Measurements from ENCODE around the gene DNAI7. TPM values are rescaled to one million over a fixed set of nuclear protein-coding genes. Genes with fewer than 3 reads are reported as not detected.

DNAI7 gene
- polyA plus RNA-seq, 1 of the 3 experiments (the other 2 are of a cell fraction) = 0.30 TPM

- H3K79me2 ChIP-seq (ENCODE audit: insufficient read depth) = no peaks in the 10 kb centered on the region
- ChIA-PET CTCF (interaction anchor here (0.9 kb wide), 1 partner anchor 29 kb away, joined by 4 read pairs; no protein-coding TSS in a partner anchor), POLR2A (no interaction called here)
- no peak overlapping the region for H3K4me2 ChIP-seq
- no peaks in the 10 kb centered on the region for H4K20me1 ChIP-seq (ENCODE audit: insufficient read depth)
- WGBS (ENCODE audit: low lambda C conversion rate) = 51% methylated on average over 2 of the region's 2 CpGs
- H3K4me1 ChIP-seq (ENCODE audit: control insufficient read depth in 1 of 2, insufficient read depth in 2 of 2, low read depth in 1 of 2, low read length in 1 of 2) = peaks cover 0 to 12% of the 10 kb centered on the region in 2 experiments; a peak in 2 of 4 replicates
- no peaks in the 10 kb centered on the region for H3K9me2 ChIP-seq
- peaks cover 23% of the 10 kb centered on the region for H3F3A ChIP-seq (replicated peaks; ENCODE audit: insufficient read depth)
- TF ChIP-seq SMC3 (IDR thresholded peaks at IDR 0.05; ENCODE audit: low read depth, low read length) (no peak), FOXM1 (IDR thresholded peaks at IDR 0.05; ENCODE audit: low read depth) (no peak), CHD2 (IDR thresholded peaks at IDR 0.05; ENCODE audit: low read length, partially characterized antibody) (no peak), TAF1 (IDR thresholded peaks at IDR 0.05; ENCODE audit: borderline replicate concordance, low read depth, low read length) (no peak), RCOR1 (IDR thresholded peaks at IDR 0.05; ENCODE audit: low read length) (no peak), YY1 (IDR thresholded peaks at IDR 0.05; ENCODE audit: low read depth) (no peak)
- TF ChIP-seq, protein P1, sequence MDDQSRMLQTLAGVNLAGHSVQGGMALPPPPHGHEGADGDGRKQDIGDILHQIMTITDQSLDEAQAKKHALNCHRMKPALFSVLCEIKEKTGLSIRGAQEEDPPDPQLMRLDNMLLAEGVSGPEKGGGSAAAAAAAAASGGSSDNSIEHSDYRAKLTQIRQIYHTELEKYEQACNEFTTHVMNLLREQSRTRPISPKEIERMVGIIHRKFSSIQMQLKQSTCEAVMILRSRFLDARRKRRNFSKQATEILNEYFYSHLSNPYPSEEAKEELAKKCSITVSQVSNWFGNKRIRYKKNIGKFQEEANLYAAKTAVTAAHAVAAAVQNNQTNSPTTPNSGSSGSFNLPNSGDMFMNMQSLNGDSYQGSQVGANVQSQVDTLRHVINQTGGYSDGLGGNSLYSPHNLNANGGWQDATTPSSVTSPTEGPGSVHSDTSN (IDR thresholded peaks at IDR 0.05) = no peak
- peaks cover under 1% of the 10 kb centered on the region; the same call in 1 of the 2 replicates for H3K9me3 ChIP-seq
- H3K27me3 ChIP-seq (ENCODE audit: insufficient read depth) = no peaks in the 10 kb centered on the region
- H3K4me3 ChIP-seq (ENCODE audit: low read depth in 2 of 2, low read length in 1 of 2) = no peak overlapping the region
- no peaks in the 10 kb centered on the region for H3K36me3 ChIP-seq (replicated peaks in 1 of 2; ENCODE audit: control insufficient read depth in 1 of 2, insufficient read depth in 2 of 2, low read length in 1 of 2)
- DNase-seq = no peak
- H3K9ac ChIP-seq = no peak overlapping the region
- no peak overlapping the region for H3K27ac ChIP-seq (ENCODE audit: low read depth in 2 of 2, low read length in 1 of 2)
- H2AFZ ChIP-seq (ENCODE audit: low read depth) = no peak overlapping the region
Observed at GRCh38 chr12:25184132-25184531, 10.8 kb downstream of the DNAI7 start.

- Histone ChIP-seq H3K9me3 (peaks cover 11% of the 10 kb centered on the region; the same call in 1 of the 2 replicates), H3K4me3 (ENCODE audit: low read depth in 2 of 2, low read length in 1 of 2) (no peak overlapping the region), H3K27ac (ENCODE audit: low read depth in 2 of 2, low read length in 1 of 2) (no peak overlapping the region), H3K36me3 (replicated peaks in 1 of 2; ENCODE audit: control insufficient read depth in 1 of 2, insufficient read depth in 2 of 2, low read length in 1 of 2) (no peaks in the 10 kb centered on the region), H3K9ac (no peak overlapping the region), H3K9me2 (no peaks in the 10 kb centered on the region), H3K27me3 (ENCODE audit: insufficient read depth) (no peaks in the 10 kb centered on the region), H2AFZ (ENCODE audit: low read depth) (no peak overlapping the region), H3K79me2 (ENCODE audit: insufficient read depth) (no peaks in the 10 kb centered on the region), H3K4me2 (no peak overlapping the region), H4K20me1 (ENCODE audit: insufficient read depth) (no peaks in the 10 kb centered on the region), H3K4me1 (ENCODE audit: control insufficient read depth in 1 of 2, insufficient read depth in 2 of 2, low read depth in 1 of 2, low read length in 1 of 2) (peaks cover 0 to 6% of the 10 kb centered on the region in 2 experiments; a peak in 1 of 4 replicates), H3F3A (replicated peaks; ENCODE audit: insufficient read depth) (peaks cover 9% of the 10 kb centered on the region)
- ChIA-PET POLR2A (no interaction called here), CTCF (interaction anchor here (0.6 kb wide), 1 partner anchor 1476 kb away, joined by 4 read pairs; no protein-coding TSS in a partner anchor)
- no peak for TF ChIP-seq POLR2AphosphoS5 (IDR thresholded peaks at IDR 0.05; ENCODE audit: low read depth, low read length)
- TF ChIP-seq EZH2phosphoT487 (IDR thresholded peaks at IDR 0.05; ENCODE audit: borderline replicate concordance, low read depth) = no peak
- no peak for TF ChIP-seq TCF12 (IDR thresholded peaks at IDR 0.05)
- no peak for TF ChIP-seq YY1 (IDR thresholded peaks at IDR 0.05; ENCODE audit: low read depth)
- no peak for TF ChIP-seq FOXM1 (IDR thresholded peaks at IDR 0.05; ENCODE audit: low read depth)
- TF ChIP-seq NFIC (IDR thresholded peaks at IDR 0.05; ENCODE audit: borderline replicate concordance) = no peak
- no peak for TF ChIP-seq SIN3A (IDR thresholded peaks at IDR 0.05; ENCODE audit: borderline replicate concordance, low read depth, low read length)
- TF ChIP-seq FOSL2 (IDR thresholded peaks at IDR 0.05; ENCODE audit: borderline replicate concordance, low read depth) = no peak
- TF ChIP-seq SMC3 (IDR thresholded peaks at IDR 0.05; ENCODE audit: low read depth, low read length) = no peak
- TF ChIP-seq EP300 (IDR thresholded peaks at IDR 0.05; ENCODE audit: borderline replicate concordance in 1 of 2, low read depth in 1 of 2, low read length in 1 of 2) = no peak
- TF ChIP-seq RFX5 (IDR thresholded peaks at IDR 0.05; ENCODE audit: low read length) = no peak
- no peak for TF ChIP-seq REST (IDR thresholded peaks at IDR 0.05; ENCODE audit: low read depth, low read length)
- no peak for TF ChIP-seq ELF1 (IDR thresholded peaks at IDR 0.05)
- 86% methylated on average over 3 of the region's 3 CpGs for WGBS (ENCODE audit: low lambda C conversion rate)
- no peak for DNase-seq
Observed at GRCh38 chr12:25182765-25183164, 12.2 kb downstream of the DNAI7 start.

Measured in SK-N-SH (cell line).